Transverse colon (tissue), 1 donor: Measurements from ENCODE around the gene CEP162.

Experiments used
- EP300 ChIP-seq: sonication (generic); formaldehyde crosslinking; IDR thresholded peaks from one replicate; pipeline ENCODE4 v1.6.1; 2017; ENCODE audit warnings: antibody characterized with exemption, low read depth
- POLR2A ChIP-seq: fragments of 450-650 bp; IDR thresholded peaks from one replicate; pipeline ENCODE4 v1.6.1; 2016; ENCODE audit warnings: antibody characterized with exemption, mild to moderate bottlenecking, moderate library complexity

DNA sequence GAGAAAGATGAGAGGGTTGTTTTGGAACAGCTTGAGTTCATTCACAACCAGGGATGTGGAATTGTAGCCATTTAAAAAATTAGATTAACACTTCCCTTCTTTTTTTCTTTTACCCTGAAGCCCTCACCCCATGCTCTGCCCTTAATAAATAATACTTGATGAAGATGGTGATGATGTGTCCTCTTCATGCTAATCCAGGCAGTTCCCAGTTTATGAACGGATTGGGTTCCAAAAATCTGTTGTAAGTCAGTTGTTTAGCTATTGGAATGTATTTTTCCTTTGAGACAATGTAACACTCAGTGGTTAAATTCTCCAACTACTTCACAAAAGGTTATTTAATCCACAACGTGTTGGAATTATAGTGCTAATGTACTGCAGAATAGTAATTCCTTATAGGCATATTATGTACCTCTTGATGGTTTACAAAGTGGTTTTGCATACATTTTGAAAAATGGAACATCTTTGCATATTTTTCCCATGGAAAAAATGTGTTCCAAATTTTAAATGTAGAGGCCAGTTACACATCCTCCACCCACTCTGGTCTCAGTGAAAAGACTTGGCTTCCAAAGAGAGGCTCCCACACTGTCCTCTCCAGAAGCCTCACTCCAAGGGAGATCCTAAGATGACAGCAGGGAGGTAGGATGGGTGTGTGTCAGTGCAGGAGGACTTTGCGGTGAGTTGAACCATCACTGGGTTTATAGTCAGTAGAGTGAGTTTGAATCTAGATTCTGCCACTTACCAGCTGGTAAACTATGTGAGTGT lies 45.8 kb upstream of the CEP162 start:
- TF ChIP-seq POLR2A (no peak), EP300 (no peak)
